ENCODE data around the gene LCP1.
A peak's percentile ranks its signal among the peaks of the same experiment; 100 is the strongest.

GRCh38 chr13:46142776-46143175, 39.2 kb downstream of the LCP1 start:
- TF ChIP-seq ZNF607 (CRISPR knock-in tag; IDR thresholded peaks at IDR 0.05; ENCODE audit: borderline replicate concordance), result no peak
- TF ChIP-seq CEBPB (IDR thresholded peaks at IDR 0.05; ENCODE audit: borderline replicate concordance, low read depth, low read length), result peak; percentile 23; the same call in 1 of the 2 replicates
- no peak for TF ChIP-seq ZNF781 (CRISPR knock-in tag; IDR thresholded peaks at IDR 0.05; ENCODE audit: borderline replicate concordance, not compliant biosample characterization)
- no peak for TF ChIP-seq SALL2 (CRISPR knock-in tag; IDR thresholded peaks at IDR 0.05)
- TF ChIP-seq RELA (CRISPR knock-in tag; IDR thresholded peaks at IDR 0.05), result no peak
- no peak for TF ChIP-seq ZNF333 (CRISPR knock-in tag; IDR thresholded peaks at IDR 0.05; ENCODE audit: borderline replicate concordance)
- TF ChIP-seq JUND (CRISPR knock-in tag; IDR thresholded peaks at IDR 0.05), result no peak
- TF ChIP-seq ZNF605 (CRISPR knock-in tag; IDR thresholded peaks at IDR 0.05), result no peak
- TF ChIP-seq MEIS1 (CRISPR knock-in tag; IDR thresholded peaks at IDR 0.05; ENCODE audit: borderline replicate concordance), result no peak
- no peak for TF ChIP-seq CTCF (CRISPR knock-in tag; IDR thresholded peaks at IDR 0.05)
- no peak for TF ChIP-seq HOXA7 (CRISPR knock-in tag; IDR thresholded peaks at IDR 0.05)
- TF ChIP-seq ZNF569 (CRISPR knock-in tag; IDR thresholded peaks at IDR 0.05; ENCODE audit: borderline replicate concordance), result no peak
- no peak; the same call in 1 of the 2 replicates for TF ChIP-seq THAP11 (CRISPR knock-in tag; IDR thresholded peaks at IDR 0.05)
- peak; percentile 38 to 44; a peak in 2 of 4 replicates for TF ChIP-seq EP300 (IDR thresholded peaks at IDR 0.05; ENCODE audit: low read depth in 2 of 2, low read length in 2 of 2)
- TF ChIP-seq EP300 (CRISPR knock-in tag; IDR thresholded peaks at IDR 0.05; ENCODE audit: borderline replicate concordance), result no peak
